ENCODE results near the gene LRRC37B. TPM values are rescaled to one million over a fixed set of nuclear protein-coding genes. Genes with fewer than 3 reads are reported as not detected.
"Not testable (repeated sequence)": the region's sequence is repeated elsewhere in the genome, so short reads cannot be mapped to it uniquely, and the experiment has no call there.

The LRRC37B gene
- total RNA-seq, 4 donors from 2014 or later, result 13.2 to 23.5 (median 16.7) TPM

DNA sequence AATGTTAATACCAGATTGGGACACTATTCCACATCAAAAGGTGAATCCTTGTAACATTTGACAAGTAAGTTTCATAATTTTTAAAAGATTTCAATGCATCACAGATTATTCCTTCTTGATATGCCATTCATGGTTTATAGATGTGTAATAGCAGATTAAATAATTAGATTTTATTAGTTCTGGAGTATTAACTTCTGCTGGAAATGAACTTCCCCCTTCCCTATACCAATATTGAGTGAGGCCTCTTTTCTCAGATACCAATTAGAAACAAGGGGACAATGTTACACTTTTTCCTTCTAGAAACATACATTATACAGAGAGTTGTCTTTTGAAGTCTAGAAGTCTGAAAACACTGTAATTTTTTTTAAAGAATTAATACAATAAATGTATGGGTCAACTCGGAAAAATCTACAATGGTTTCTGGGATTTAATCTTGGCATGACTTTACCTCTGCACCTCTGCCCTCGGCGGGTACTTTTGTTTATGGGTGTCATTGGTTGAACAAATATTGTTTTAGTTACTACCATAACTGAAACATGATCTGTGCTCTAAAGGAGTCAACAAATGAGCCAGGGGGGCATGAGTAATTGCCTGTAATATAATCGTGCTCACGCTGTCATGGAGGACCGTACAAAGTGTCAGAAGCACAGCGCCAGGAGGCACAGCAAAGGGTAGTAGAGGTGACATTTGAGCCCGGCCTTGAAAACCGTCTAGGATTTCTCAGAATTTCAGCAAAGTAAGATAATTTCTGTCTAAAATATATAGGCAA, 8.2 kb downstream of the LRRC37B start:
- Histone ChIP-seq H3K4me1 (peaks cover 0 to 18% (median 0%) of the 10 kb centered on the region in 3 donors), H3K27ac (no peak overlapping the region), H3K27me3 (no peaks in the 10 kb centered on the region), H3K4me3 (no peak overlapping the region), H3K36me3 (peaks cover 0 to 29% of the 10 kb centered on the region in 2 donors), H3K9me3 (no peaks in the 10 kb centered on the region)
- ATAC-seq, result no peak
- 53 to 77% methylated on average over 9 of the region's 9 CpGs for WGBS, 2 donors (ENCODE audit: low coverage in 1 of 2)
- TF ChIP-seq POLR2AphosphoS5 (IDR thresholded peaks at IDR 0.05) (no peak), EP300 (IDR thresholded peaks at IDR 0.05) (no peak), POLR2A (IDR thresholded peaks at IDR 0.05) (no peak)
- TF ChIP-seq, protein P1, sequence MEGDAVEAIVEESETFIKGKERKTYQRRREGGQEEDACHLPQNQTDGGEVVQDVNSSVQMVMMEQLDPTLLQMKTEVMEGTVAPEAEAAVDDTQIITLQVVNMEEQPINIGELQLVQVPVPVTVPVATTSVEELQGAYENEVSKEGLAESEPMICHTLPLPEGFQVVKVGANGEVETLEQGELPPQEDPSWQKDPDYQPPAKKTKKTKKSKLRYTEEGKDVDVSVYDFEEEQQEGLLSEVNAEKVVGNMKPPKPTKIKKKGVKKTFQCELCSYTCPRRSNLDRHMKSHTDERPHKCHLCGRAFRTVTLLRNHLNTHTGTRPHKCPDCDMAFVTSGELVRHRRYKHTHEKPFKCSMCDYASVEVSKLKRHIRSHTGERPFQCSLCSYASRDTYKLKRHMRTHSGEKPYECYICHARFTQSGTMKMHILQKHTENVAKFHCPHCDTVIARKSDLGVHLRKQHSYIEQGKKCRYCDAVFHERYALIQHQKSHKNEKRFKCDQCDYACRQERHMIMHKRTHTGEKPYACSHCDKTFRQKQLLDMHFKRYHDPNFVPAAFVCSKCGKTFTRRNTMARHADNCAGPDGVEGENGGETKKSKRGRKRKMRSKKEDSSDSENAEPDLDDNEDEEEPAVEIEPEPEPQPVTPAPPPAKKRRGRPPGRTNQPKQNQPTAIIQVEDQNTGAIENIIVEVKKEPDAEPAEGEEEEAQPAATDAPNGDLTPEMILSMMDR (IDR thresholded peaks at IDR 0.05), result no peak

DNA sequence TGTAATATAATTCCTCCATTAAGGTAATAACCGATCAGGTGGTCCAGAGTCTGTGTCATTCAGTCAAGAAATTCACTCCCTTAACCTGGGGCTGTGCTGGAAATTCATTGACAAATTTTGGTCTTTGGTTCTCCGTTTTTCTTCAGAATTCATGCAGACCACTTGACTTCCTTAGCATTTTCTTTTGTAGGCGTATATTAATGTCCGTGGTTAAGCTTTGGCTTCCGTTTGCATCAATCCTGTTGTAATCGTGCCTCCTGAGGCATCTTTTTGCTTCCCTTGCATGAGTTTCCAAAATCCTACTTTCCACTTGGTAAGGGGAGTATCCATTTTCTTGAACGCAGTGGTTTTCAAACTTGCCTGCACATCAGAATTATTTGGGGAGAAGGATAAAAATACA, 9.0 kb downstream of the LRRC37B start:
- Histone ChIP-seq H3K27ac (no peak overlapping the region), H3K4me3 (no peak overlapping the region), H3K36me3 (peaks cover 0 to 37% of the 10 kb centered on the region in 2 donors), H3K27me3 (no peaks in the 10 kb centered on the region), H3K4me1 (peaks cover 0 to 19% (median 0%) of the 10 kb centered on the region in 3 donors), H3K9me3 (no peaks in the 10 kb centered on the region)
- ATAC-seq, result no peak
- TF ChIP-seq POLR2AphosphoS5 (IDR thresholded peaks at IDR 0.05) (no peak), EP300 (IDR thresholded peaks at IDR 0.05) (no peak)
- WGBS, 2 donors (ENCODE audit: low coverage in 1 of 2), result 78 to 98% methylated on average over 6 to 7 of the region's 7 CpGs

DNA sequence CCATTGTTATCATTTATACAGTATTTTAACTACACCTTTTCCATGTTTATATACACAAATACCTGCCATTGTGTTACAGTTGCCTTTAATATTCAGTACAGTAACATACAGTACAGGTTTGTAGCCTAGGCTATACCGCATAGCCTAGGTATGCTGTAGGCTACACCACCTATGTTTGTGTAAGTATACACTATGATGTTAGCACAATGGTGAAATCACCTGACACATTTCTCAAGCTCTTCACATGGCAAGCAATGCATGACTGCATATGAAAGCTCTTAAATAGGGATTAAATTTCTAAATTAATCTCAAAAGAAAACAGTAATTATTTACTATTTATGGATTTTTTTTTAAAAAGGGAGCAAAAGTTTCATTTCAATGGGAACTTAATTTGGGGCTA, 12.0 kb downstream of the LRRC37B start:
- Histone ChIP-seq H3K4me1 (peaks cover 0 to 13% (median 0%) of the 10 kb centered on the region in 3 donors), H3K36me3 (peaks cover 0 to 58% of the 10 kb centered on the region in 2 donors), H3K27me3 (no peaks in the 10 kb centered on the region), H3K4me3 (no peak overlapping the region), H3K27ac (no peak overlapping the region), H3K9me3 (no peaks in the 10 kb centered on the region)
- ATAC-seq, result no peak
- WGBS, 2 donors (ENCODE audit: low coverage in 1 of 2), result 83% methylated on average over 1 of the region's 1 CpG; no CpG with 5 or more reads in 1 of the 2 donors
- TF ChIP-seq, protein P1 (IDR thresholded peaks at IDR 0.05), result no peak
- no peak for TF ChIP-seq POLR2AphosphoS5 (IDR thresholded peaks at IDR 0.05)
- TF ChIP-seq EP300 (IDR thresholded peaks at IDR 0.05), result no peak
- TF ChIP-seq POLR2A (IDR thresholded peaks at IDR 0.05), result no peak

DNA sequence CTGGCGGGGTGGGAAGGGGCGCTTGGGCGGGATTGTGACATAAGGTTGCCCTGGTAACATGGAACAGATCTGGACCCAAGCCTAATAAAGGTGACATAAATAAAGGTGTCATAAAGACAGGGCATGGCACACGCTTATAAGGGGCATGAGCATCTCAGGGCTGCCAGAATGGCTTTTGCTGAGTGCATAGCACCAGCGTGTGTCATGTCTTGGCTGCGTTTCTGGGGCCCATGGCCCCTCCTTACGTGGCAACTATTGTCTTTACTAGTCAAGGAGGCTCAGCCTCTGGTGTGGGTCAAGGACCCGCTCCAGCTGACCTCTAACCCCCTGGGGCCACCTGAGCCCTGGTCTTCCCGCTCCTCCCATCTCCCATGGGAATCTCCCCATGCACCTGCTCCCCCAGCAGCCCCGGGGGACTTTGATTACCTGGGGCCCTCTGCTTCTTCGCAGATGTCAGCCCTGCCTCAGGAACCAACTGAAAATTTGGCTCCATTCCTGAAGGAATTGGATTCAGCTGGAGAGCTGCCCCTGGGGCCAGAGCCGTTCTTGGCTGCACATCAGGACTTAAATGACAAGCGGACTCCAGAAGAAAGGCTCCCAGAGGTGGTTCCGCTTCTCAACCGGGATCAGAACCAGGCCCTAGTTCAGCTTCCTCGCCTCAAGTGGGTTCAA, 13.9 kb downstream of the LRRC37B start:
- no CpG with 5 or more reads among the region's 16 CpGs for WGBS, 2 donors (ENCODE audit: low coverage in 1 of 2)
- Histone ChIP-seq H3K27ac (peak overlapping the region in 2 of 4 donors; percentile 7 to 12), H3K36me3 (peaks cover 0 to 59% of the 10 kb centered on the region in 2 donors), H3K27me3 (no peaks in the 10 kb centered on the region), H3K9me3 (no peaks in the 10 kb centered on the region), H3K4me3 (no peak overlapping the region), H3K4me1 (peaks cover 0 to 13% (median 0%) of the 10 kb centered on the region in 3 donors)
- ATAC-seq, result no peak
- TF ChIP-seq POLR2AphosphoS5 (IDR thresholded peaks at IDR 0.05) (no peak), EP300 (IDR thresholded peaks at IDR 0.05) (no peak), POLR2A (IDR thresholded peaks at IDR 0.05) (no peak)
- TF ChIP-seq, protein P1 (IDR thresholded peaks at IDR 0.05), result no peak

DNA sequence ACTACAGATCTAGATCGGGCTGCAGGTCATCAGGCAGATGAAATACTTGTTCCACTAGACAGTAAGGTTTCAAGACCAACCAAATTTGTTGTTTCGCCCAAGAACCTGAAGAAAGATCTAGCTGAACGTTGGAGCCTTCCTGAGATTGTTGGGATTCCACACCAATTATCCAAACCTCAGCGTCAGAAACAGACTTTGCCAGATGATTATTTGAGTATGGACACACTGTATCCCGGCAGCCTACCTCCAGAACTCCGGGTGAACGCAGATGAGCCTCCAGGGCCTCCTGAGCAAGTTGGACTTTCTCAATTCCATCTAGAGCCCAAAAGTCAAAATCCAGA, 14.4 kb downstream of the LRRC37B start:
- Histone ChIP-seq H3K9me3 (no peaks in the 10 kb centered on the region), H3K27me3 (no peaks in the 10 kb centered on the region), H3K36me3 (peaks cover 0 to 64% of the 10 kb centered on the region in 2 donors), H3K4me1 (peaks cover 0 to 13% (median 0%) of the 10 kb centered on the region in 3 donors), H3K4me3 (no peak overlapping the region), H3K27ac (peak overlapping the region in 1 of 4 donors; percentile 7)
- no peak for ATAC-seq
- 94% methylated on average over 7 of the region's 7 CpGs; no CpG with 5 or more reads in 1 of the 2 donors for WGBS, 2 donors (ENCODE audit: low coverage in 1 of 2)
- TF ChIP-seq POLR2A (IDR thresholded peaks at IDR 0.05), result no peak
- TF ChIP-seq POLR2AphosphoS5 (IDR thresholded peaks at IDR 0.05), result no peak

DNA sequence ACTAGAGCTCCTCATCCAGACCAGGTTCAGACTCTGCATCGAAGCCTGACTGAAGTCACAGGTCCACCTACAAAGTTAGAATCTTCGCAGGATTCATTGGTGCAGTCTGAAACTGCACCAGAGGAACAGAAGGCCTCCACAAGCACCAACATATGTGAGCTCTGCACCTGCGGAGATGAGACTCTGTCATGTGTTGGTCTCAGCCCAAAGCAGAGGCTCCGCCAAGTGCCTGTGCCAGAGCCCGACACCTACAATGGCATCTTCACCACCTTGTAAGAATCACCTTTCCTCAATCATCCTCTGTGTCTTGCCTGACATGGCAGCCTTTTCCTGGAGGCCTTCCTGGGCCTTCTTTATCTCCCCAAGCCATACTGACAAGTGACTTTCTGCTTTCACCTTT, 15.4 kb downstream of the LRRC37B start:
- 100% methylated on average over 1 of the region's 5 CpGs; no CpG with 5 or more reads in 1 of the 2 donors for WGBS, 2 donors (ENCODE audit: low coverage in 1 of 2)
- H3K36me3 ChIP-seq, result peaks cover 0 to 63% of the 10 kb centered on the region in 2 donors
- H3K27ac ChIP-seq, H3K4me3 ChIP-seq, ATAC-seq, H3K9me3 ChIP-seq, H3K27me3 ChIP-seq: not testable (repeated sequence)
- peaks cover 0 to 13% (median 0%) of the 10 kb centered on the region in 3 donors for H3K4me1 ChIP-seq

DNA sequence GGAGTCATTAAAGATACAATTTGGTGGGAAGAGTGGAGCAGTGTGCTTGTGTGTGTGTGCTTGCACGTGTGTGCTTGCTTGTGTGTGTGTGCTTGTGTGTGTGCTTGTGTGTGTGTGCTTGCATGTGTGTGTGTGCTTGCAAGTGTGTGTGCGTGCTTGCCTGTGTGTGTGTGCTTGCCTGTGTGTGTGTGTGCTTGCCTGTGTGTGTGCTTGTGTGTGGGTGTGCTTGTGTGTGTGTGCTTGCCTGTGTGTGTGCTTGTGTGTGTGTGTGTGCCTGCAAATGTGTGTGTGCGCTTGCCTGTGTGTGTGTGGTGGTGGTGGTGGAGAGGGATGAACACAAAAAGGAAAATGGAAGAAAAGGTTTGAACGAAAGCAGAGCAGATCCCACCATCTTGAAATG, 20.1 kb downstream of the LRRC37B start:
- not testable (repeated sequence) for ATAC-seq, H3K9me3 ChIP-seq, H3K4me3 ChIP-seq, H3K27ac ChIP-seq, H3K27me3 ChIP-seq, H3K4me1 ChIP-seq
- WGBS, 2 donors (ENCODE audit: low coverage in 1 of 2), result 80 to 85% methylated on average over 2 to 4 of the region's 4 CpGs
- H3K36me3 ChIP-seq, result peaks cover 0 to 19% of the 10 kb centered on the region in 2 donors

Measured in gastroesophageal sphincter (tissue), 4 donors.